ENCODE results near the gene MESP1. TPM values are rescaled to one million over a fixed set of nuclear protein-coding genes. Genes with fewer than 3 reads are reported as not detected.

Gene MESP1
- total RNA-seq, 1 donor from 2014 or later = 6.6 TPM

DNA sequence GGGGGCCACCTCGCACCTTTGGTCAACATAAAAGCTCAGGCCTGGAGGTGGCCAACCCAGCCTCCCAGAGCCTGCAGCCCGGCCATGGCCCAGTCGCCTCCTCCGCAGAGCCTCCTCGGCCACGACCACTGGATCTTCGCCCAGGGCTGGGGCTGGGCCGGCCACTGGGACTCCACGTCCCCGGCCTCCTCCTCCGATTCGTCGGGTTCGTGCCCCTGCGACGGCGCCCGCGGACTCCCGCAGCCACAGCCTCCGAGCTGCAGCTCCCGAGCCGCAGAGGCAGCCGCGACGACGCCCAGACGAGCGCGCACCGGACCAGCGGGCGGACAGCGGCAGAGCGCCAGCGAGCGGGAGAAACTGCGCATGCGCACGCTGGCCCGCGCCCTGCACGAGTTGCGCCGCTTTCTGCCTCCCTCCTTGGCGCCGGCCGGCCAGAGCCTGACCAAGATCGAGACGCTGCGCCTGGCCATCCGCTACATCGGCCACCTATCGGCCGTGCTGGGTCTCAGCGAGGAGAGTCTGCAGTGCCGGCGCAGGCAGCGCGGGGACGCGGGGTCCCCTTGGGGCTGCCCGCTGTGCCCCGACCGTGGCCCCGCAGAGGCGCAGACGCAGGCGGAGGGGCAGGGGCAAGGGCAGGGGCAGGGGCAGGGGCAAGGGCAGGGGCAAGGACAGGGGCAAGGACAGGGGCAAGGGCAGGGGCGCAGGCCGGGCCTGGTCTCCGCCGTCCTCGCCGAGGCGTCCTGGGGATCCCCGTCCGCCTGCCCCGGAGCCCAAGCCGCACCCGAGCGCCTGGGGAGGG, 25.4 kb upstream of the MESP1 start, which contains the start of gene MESP2:
Gene MESP2, plus strand, starts transcription at position 59 of the 799 bp plus-strand sequence. Its CDS starts 26 bp downstream, at position 85.
- intact Hi-C loops (cut with micrococcal nuclease) = no loop called here
- DNase-seq (ENCODE audit: low spot score) = peak; percentile 46
- H3K27me3 Mint-ChIP-seq (ENCODE audit: insufficient read depth) = peaks cover 18% of the 10 kb centered on the region
- no peaks in the 10 kb centered on the region for H3K36me3 Mint-ChIP-seq (ENCODE audit: low read depth)
- no peak within 1 kb of the TSS for H3K27ac Mint-ChIP-seq
- peak within 1 kb of the TSS; percentile 57 for H3K4me3 Mint-ChIP-seq
- H3K4me1 Mint-ChIP-seq (ENCODE audit: low read depth) = peaks cover 11% of the 10 kb centered on the region
- H3K9me3 Mint-ChIP-seq = no peaks in the 10 kb centered on the region

DNA sequence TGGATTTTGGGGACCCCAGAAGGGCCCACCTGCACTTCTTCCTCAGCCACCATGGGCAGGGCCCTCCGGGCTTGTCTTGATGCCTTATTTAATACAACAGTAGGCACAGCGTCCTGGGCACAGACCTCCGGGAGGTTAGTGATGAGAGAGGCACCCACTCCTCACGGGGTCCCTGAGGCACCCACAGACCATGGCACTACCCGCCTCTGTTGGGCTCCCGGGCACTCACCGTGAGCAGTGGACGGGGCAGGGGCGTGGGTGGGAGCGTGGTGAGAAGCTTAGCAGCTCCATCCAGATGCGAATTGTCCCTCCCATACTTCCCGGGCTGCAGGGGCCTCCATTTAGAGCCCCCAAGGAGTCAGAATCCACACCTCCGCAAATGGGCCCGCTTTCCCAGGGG, 24.8 kb upstream of the MESP1 start:
- no peak overlapping the region for H3K4me3 Mint-ChIP-seq
- intact Hi-C loops (cut with micrococcal nuclease) = no loop called here
- H3K27me3 Mint-ChIP-seq (ENCODE audit: insufficient read depth) = peaks cover 18% of the 10 kb centered on the region
- peaks cover 5% of the 10 kb centered on the region for H3K4me1 Mint-ChIP-seq (ENCODE audit: low read depth)
- no peaks in the 10 kb centered on the region for H3K36me3 Mint-ChIP-seq (ENCODE audit: low read depth)
- no peaks in the 10 kb centered on the region for H3K9me3 Mint-ChIP-seq
- DNase-seq (ENCODE audit: low spot score) = no peak
- H3K27ac Mint-ChIP-seq = no peak overlapping the region

GRCh38 chr15:89774492-89774891, 23.4 kb upstream of the MESP1 start:
- peaks cover 18% of the 10 kb centered on the region for H3K27me3 Mint-ChIP-seq (ENCODE audit: insufficient read depth)
- H3K9me3 Mint-ChIP-seq = no peaks in the 10 kb centered on the region
- H3K27ac Mint-ChIP-seq = no peak overlapping the region
- no peak overlapping the region for H3K4me3 Mint-ChIP-seq
- H3K4me1 Mint-ChIP-seq (ENCODE audit: low read depth) = no peaks in the 10 kb centered on the region
- intact Hi-C loops (cut with micrococcal nuclease) = no loop called here
- no peaks in the 10 kb centered on the region for H3K36me3 Mint-ChIP-seq (ENCODE audit: low read depth)
- DNase-seq (ENCODE audit: low spot score) = no peak

GRCh38 chr15:89772932-89773583, 22.0 kb upstream of the MESP1 start:
- H3K36me3 Mint-ChIP-seq (ENCODE audit: low read depth) = no peaks in the 10 kb centered on the region
- intact Hi-C loops (cut with micrococcal nuclease) = no loop called here
- H3K9me3 Mint-ChIP-seq = no peaks in the 10 kb centered on the region
- no peak overlapping the region for H3K4me3 Mint-ChIP-seq
- H3K27me3 Mint-ChIP-seq (ENCODE audit: insufficient read depth) = peaks cover 12% of the 10 kb centered on the region
- DNase-seq (ENCODE audit: low spot score) = no peak
- H3K4me1 Mint-ChIP-seq (ENCODE audit: low read depth) = no peaks in the 10 kb centered on the region
- H3K27ac Mint-ChIP-seq = no peak overlapping the region

- H3K4me3 Mint-ChIP-seq = no peak overlapping the region
- intact Hi-C loops (cut with micrococcal nuclease) = no loop called here
- DNase-seq (ENCODE audit: low spot score) = no peak
- H3K9me3 Mint-ChIP-seq = no peaks in the 10 kb centered on the region
- H3K27me3 Mint-ChIP-seq (ENCODE audit: insufficient read depth) = peaks cover 3% of the 10 kb centered on the region
- H3K4me1 Mint-ChIP-seq (ENCODE audit: low read depth) = no peaks in the 10 kb centered on the region
- H3K36me3 Mint-ChIP-seq (ENCODE audit: low read depth) = no peaks in the 10 kb centered on the region
- H3K27ac Mint-ChIP-seq = no peak overlapping the region
These were observed 19.0 kb upstream of the MESP1 start for GRCh38 chr15:89770041-89770440.

- no peaks in the 10 kb centered on the region for H3K36me3 Mint-ChIP-seq (ENCODE audit: low read depth)
- H3K4me3 Mint-ChIP-seq = no peak overlapping the region
- no peak overlapping the region for H3K27ac Mint-ChIP-seq
- no peaks in the 10 kb centered on the region for H3K4me1 Mint-ChIP-seq (ENCODE audit: low read depth)
- H3K27me3 Mint-ChIP-seq (ENCODE audit: insufficient read depth) = peaks cover 3% of the 10 kb centered on the region
- no peaks in the 10 kb centered on the region for H3K9me3 Mint-ChIP-seq
- intact Hi-C loops (cut with micrococcal nuclease) = no loop called here
- DNase-seq (ENCODE audit: low spot score) = no peak
These were observed 18.3 kb upstream of the MESP1 start for GRCh38 chr15:89769366-89769765.

DNA sequence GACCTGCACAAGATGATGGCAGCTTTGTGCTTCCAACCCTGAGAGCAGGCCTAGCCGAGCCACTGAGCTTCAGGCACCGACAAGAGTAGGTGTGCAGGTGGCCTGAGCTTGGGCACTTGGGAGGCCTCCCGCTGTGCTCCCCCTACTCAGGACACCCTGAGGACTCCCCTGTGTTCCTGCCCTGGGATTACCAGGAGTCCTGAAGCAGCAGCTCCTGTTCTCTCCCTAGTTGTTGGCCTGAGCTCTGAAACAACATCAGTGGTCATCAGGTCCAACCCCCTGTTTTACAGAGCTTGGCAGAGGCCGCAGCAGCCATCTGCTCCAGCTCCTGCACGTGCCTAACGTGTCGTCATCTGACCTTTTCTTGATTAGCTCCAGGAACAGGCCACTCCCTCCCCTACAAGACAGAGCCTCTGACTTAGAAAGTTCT, 17.0 kb upstream of the MESP1 start:
- Mint-ChIP-seq H3K4me1 (ENCODE audit: low read depth) (no peaks in the 10 kb centered on the region), H3K27ac (no peak overlapping the region), H3K4me3 (no peak overlapping the region), H3K36me3 (ENCODE audit: low read depth) (no peaks in the 10 kb centered on the region), H3K9me3 (no peaks in the 10 kb centered on the region), H3K27me3 (ENCODE audit: insufficient read depth) (no peaks in the 10 kb centered on the region)
- no peak for DNase-seq (ENCODE audit: low spot score)
- intact Hi-C loops (cut with micrococcal nuclease) = no loop called here

DNA sequence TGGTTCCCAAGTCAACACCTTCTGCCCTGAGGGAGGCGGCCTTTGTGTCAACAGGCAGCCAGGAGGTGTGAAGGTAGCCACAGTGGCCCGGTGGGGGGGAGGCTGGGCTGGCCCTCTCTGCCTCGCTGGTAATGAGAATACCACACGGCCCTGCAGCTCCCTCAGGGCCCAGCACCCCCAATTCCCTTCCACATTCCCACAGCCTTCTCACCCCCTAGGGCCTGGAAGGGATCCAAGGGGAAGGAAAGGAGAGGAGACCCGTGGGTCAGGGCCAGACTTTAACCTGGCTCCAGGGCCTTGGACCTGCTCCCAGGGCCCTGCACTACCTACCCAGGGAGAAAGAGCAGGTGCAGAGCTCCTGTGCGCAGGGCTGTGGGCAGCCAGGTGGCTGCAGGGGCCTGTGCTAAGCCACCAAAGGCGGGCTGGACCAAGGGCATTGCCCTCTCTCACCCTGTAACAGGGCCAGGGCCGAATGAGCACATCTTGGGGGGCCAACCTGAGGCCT, 16.4 kb upstream of the MESP1 start:
- H3K36me3 Mint-ChIP-seq (ENCODE audit: low read depth) = no peaks in the 10 kb centered on the region
- no peak for DNase-seq (ENCODE audit: low spot score)
- H3K27me3 Mint-ChIP-seq (ENCODE audit: insufficient read depth) = no peaks in the 10 kb centered on the region
- no peak overlapping the region for H3K27ac Mint-ChIP-seq
- intact Hi-C loops (cut with micrococcal nuclease) = no loop called here
- no peak overlapping the region for H3K4me3 Mint-ChIP-seq
- H3K4me1 Mint-ChIP-seq (ENCODE audit: low read depth) = no peaks in the 10 kb centered on the region
- H3K9me3 Mint-ChIP-seq = no peaks in the 10 kb centered on the region

DNA sequence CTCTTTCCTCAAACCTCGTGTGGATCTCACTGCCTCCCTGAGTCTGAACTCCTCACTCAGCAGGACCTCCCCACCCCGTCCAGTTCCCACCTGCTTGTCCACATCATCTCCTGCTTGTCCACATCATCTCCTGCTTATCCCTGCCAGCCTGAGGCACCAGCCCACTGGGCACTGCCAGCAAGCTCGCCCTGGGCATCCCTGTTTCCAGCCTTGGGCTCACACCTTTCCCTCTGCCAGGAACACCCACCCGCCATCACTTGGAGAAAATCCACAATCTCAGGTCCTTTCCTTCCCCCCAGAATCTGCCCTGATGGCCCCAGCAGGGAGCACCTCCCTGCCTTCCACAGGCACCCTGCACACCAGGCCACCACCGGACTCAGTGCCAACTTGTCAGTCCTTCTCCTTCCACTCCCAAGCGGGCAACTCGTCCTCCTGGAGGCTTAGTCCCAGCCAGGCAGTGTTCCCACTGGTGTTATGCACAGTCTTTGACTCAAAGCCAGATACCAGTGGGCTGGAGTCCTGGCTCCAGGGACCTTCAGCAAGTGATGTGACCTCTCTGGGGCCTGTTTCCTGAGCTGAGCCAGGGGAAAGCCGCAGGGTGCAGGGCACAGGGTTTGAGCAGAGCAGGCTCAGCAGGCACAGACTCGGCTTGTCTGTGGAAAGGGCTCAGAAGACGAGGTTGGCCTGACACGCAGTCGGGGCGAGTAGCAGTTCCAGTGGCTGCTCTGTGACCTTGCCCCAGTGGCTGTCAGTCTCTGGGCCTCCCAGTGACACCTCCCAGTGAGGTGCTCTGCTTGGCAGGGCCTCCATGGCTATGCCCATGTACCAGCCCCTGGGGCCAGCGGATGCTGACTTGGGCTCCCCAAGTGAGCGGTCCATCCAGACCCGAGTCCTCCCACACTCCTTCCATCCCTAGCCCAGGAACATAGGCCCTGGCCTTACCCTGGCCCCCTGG, 15.6 kb upstream of the MESP1 start:
- H3K9me3 Mint-ChIP-seq = no peaks in the 10 kb centered on the region
- no peaks in the 10 kb centered on the region for H3K4me1 Mint-ChIP-seq (ENCODE audit: low read depth)
- no peaks in the 10 kb centered on the region for H3K36me3 Mint-ChIP-seq (ENCODE audit: low read depth)
- intact Hi-C loops (cut with micrococcal nuclease) = no loop called here
- no peak for DNase-seq (ENCODE audit: low spot score)
- no peak overlapping the region for H3K4me3 Mint-ChIP-seq
- no peak overlapping the region for H3K27ac Mint-ChIP-seq
- H3K27me3 Mint-ChIP-seq (ENCODE audit: insufficient read depth) = no peaks in the 10 kb centered on the region

- DNase-seq (ENCODE audit: low spot score) = no peak
- intact Hi-C loops (cut with micrococcal nuclease) = no loop called here
- H3K4me3 Mint-ChIP-seq = no peak overlapping the region
These were observed 14.6 kb upstream of the MESP1 start for GRCh38 chr15:89765694-89766093.

GRCh38 chr15:89761929-89762328, 10.9 kb upstream of the MESP1 start:
- Mint-ChIP-seq H3K27me3 (ENCODE audit: insufficient read depth) (peaks cover 4% of the 10 kb centered on the region), H3K27ac (no peak overlapping the region), H3K4me3 (no peak overlapping the region), H3K9me3 (no peaks in the 10 kb centered on the region), H3K4me1 (ENCODE audit: low read depth) (no peaks in the 10 kb centered on the region), H3K36me3 (ENCODE audit: low read depth) (no peaks in the 10 kb centered on the region)
- intact Hi-C loops (cut with micrococcal nuclease) = no loop called here
- DNase-seq (ENCODE audit: low spot score) = no peak

More at GRCh38 chr15:89765694-89766093, 14.6 kb upstream of the MESP1 start:
- Mint-ChIP-seq H3K4me1 (ENCODE audit: low read depth) (no peaks in the 10 kb centered on the region), H3K9me3 (no peaks in the 10 kb centered on the region), H3K36me3 (ENCODE audit: low read depth) (no peaks in the 10 kb centered on the region), H3K27ac (no peak overlapping the region), H3K27me3 (ENCODE audit: insufficient read depth) (no peaks in the 10 kb centered on the region)

GRCh38 chr15:89761009-89761831, 10.2 kb upstream of the MESP1 start:
- intact Hi-C loops (cut with micrococcal nuclease) = no loop called here
- DNase-seq (ENCODE audit: low spot score) = no peak
- no peaks in the 10 kb centered on the region for H3K4me1 Mint-ChIP-seq (ENCODE audit: low read depth)
- no peak overlapping the region for H3K4me3 Mint-ChIP-seq
- H3K27ac Mint-ChIP-seq = no peak overlapping the region
- peaks cover 6% of the 10 kb centered on the region for H3K27me3 Mint-ChIP-seq (ENCODE audit: insufficient read depth)
- no peaks in the 10 kb centered on the region for H3K9me3 Mint-ChIP-seq
- H3K36me3 Mint-ChIP-seq (ENCODE audit: low read depth) = no peaks in the 10 kb centered on the region
